ENCODE data around the gene PTPN2. TPM values are rescaled to one million over a fixed set of nuclear protein-coding genes. Genes with fewer than 3 reads are reported as not detected.
"Not testable (repeated sequence)": the region's sequence is repeated elsewhere in the genome, so short reads cannot be mapped to it uniquely, and the experiment has no call there.

Gene PTPN2
- polyA plus RNA-seq, 4 donors = 41.5 to 64.5 (median 54.1) TPM

GRCh38 chr18:12895014-12895413, 11.0 kb upstream of the PTPN2 start:
- no peak for DNase-seq (ENCODE audit: low read depth in 4 of 4, low spot score in 2 of 4)

GRCh38 chr18:12891561-12891960, 7.5 kb upstream of the PTPN2 start:
- DNase-seq (ENCODE audit: low read depth in 4 of 4, low spot score in 2 of 4) = no peak

GRCh38 chr18:12890964-12891363, 6.9 kb upstream of the PTPN2 start:
- no peak for DNase-seq (ENCODE audit: low read depth in 4 of 4, low spot score in 2 of 4)

- DNase-seq (ENCODE audit: low read depth in 4 of 4, low spot score in 2 of 4) = no peak
Observed at GRCh38 chr18:12886498-12887126, 2.6 kb upstream of the PTPN2 start.

- DNase-seq (ENCODE audit: low read depth in 4 of 4, low spot score in 2 of 4) = no peak
Observed at GRCh38 chr18:12885500-12885899, 1.5 kb upstream of the PTPN2 start.

GRCh38 chr18:12884406-12885323, 628 bp upstream of the PTPN2 start:
- DNase-seq (ENCODE audit: low read depth in 4 of 4, low spot score in 2 of 4) = peak in 1 of 4 donors; percentile 30

- no peak for DNase-seq (ENCODE audit: low read depth in 4 of 4, low spot score in 2 of 4)
Observed at GRCh38 chr18:12883372-12883683, 709 bp downstream of the PTPN2 start.

DNA sequence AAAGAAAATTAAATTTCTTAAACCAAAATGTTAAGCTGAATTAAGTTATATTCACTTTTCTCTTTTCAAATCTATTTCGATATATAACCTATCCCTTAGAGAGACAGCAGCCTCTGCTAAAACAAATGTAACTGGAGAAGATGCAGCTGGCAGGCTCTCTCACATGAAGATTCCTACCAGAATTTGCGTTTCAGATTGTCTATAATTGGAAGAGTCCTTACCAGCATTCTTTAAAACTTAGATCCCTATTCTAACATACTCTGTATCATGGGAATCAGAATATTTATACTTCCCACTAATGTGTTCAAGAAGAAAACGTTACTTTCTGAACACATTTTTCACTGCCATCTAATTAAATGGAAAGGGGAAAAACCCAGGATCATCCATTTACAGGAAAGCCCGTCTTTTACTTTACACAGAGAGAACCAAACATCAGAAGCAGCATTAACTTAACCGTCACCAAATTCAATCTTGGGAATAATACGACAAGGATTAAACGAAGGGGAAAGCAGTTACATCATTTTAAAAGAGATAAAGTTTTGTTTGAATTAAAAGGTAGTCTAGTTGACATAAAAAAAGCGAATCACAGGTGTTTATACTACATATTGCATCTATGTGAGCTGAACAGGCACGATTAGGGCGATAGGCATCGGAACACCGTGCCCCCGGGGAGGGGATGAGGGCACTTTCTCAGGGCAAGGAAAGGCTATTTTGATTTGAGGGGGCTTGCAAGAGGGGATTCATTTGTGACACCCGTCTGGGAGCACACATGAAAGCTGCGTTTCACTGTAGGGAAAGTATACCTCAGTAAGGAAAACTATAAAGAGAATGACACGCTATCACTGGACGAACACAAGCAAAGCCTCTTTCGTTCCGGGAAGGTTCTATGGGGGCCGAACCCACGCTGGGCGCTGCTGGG, 1.3 kb downstream of the PTPN2 start:
- peak in 2 of 4 donors; percentile 3 to 13 for DNase-seq (ENCODE audit: low read depth in 4 of 4, low spot score in 2 of 4)

- DNase-seq (ENCODE audit: low read depth in 4 of 4, low spot score in 2 of 4) = no peak
Observed at GRCh38 chr18:12880541-12880910, 3.5 kb downstream of the PTPN2 start.

DNA sequence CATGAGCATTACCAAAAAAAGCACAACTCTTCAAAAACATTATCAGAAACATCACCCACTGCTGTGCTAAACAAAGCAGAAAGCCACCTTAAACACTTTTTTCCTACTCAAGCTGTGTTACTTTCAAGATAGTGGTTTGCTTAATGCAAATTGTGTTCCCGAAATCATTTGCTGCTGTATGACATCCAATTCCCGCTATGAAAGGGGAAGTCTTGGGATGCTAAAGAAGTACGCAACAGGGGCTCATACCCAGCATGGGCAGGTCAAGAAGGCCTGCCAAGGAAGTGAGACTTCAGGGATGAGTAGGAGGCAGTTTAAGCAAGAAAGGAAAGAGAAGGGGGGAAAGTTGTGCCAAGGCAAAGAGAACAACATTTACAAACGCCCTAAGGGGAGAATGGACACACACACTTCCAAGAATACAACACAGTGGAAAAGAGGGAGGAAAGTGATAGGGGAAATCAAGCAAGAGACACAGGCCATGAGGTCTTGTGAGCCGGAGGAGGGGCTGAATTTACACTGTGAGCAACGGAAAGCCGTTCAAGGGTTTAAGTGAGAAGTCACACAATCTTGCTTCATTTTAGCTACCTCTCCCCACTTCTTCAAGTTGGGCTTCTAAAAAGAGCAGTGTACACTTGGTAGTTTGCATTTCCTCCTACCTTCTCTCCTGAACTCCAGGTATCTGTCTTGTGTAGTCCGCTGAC, 4.0 kb downstream of the PTPN2 start:
- no peak for DNase-seq (ENCODE audit: low read depth in 4 of 4, low spot score in 2 of 4)

GRCh38 chr18:12874992-12875391, 9.0 kb downstream of the PTPN2 start:
- DNase-seq (ENCODE audit: low read depth in 4 of 4, low spot score in 2 of 4) = not testable (repeated sequence)

DNA sequence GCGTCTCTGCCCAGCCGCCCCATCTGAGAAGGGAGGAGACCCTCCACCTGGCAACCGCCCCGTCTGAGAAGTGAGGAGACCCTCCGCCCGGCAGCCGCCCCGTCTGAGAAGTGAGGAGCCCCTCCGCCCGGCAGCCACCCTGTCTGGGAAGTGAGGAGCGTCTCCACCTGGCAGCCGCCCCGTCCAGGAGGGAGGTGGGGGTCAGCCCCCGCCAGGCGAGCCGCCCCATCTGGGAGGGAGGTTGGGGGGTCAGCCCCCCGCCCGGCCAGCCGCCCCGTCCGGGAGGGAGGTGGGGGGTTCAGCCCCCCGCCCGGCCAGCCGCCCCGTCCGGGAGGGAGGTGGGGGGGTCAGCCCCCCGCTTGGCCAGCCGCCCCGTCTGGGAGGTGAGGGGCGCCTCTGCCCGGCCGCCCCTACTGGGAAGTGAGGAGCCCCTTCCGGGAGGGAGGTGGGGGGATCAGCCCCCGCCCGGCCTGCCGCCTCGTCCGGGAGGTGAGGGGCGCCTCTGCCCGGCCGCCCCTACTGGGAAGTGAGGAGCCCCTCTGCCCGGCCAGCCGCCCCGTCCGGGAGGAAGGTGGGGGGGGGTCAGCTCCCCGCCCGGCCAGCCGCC, 10.0 kb downstream of the PTPN2 start:
- DNase-seq (ENCODE audit: low read depth in 4 of 4, low spot score in 2 of 4) = not testable (repeated sequence)

DNA sequence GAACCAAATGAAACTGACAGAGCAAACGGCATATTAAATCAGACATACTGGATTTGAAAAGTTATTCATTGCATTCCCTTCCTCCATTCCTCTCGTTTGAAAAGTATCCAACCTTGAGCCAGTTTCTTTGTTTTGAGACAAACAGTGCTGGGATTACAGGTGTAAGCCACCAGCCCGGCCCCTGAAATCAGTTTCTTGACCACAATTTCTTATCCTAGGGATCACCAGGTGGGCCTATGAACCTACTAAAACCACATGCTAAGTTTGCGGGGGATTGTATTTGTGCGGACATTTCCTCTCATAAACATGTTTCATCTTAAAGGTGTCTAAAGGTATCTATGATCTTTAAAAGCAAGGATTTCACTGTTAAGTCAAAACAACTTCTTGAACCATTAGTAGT, 11.6 kb downstream of the PTPN2 start:
- no peak for DNase-seq (ENCODE audit: low read depth in 4 of 4, low spot score in 2 of 4)

- DNase-seq (ENCODE audit: low read depth in 4 of 4, low spot score in 2 of 4) = no peak
Observed at GRCh38 chr18:12868576-12868975, 15.5 kb downstream of the PTPN2 start.

GRCh38 chr18:12867441-12868123, 16.5 kb downstream of the PTPN2 start:
- DNase-seq (ENCODE audit: low read depth in 4 of 4, low spot score in 2 of 4) = no peak

DNA sequence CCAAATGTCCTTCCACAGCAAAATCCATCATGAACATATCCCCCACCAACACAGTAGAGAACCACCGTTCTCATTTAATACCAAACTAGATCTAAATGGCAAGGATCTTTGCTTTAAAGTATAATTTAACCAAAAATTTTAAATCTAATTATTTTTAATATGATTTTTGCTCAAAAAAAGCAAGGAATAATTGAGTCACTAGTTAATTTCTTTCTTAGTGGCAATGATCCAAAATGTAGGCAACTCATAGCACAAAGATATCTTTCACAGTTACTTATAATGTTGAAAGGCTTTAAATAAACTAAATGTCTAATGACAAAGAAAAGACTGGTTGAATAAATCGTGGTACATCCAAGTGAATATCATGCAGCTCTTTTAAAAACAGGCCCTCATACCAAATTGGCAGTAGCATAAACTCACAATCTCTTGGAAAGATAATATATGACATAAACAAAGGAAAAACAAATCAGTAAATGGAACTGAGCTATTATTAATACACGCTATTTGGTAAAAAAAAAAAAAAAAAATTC, 20.3 kb downstream of the PTPN2 start:
- DNase-seq (ENCODE audit: low read depth in 4 of 4, low spot score in 2 of 4) = no peak

DNA sequence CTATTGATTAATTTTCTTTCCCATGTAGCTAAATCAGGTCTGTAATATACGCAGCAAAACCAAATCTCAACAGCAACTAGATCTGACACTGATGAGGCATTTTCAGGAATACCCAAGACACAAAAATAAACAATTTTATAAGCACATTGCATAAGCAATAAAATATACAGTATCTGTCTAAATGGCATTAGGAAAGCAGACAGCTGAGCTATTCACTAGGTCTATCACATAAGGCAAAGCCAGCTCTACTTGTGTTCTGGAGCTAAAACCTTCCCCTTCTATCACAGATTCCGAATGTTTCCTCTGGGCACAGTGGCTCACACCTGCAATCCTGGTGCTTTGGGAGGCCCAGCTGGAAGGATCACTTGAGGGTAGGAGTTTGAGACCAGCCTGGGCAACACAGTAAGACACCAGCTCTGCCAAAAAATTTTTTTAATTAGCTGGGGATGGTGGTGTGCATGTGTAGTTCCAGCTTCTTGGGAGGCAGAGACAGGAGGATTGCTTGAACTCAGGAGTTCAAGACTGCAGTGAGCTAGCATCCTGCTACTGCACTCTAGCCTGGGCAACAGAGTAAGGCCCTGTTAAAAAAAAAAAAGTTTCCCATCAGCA, 21.1 kb downstream of the PTPN2 start:
- DNase-seq (ENCODE audit: low read depth in 4 of 4, low spot score in 2 of 4) = no peak

- no peak for DNase-seq (ENCODE audit: low read depth in 4 of 4, low spot score in 2 of 4)
Observed at GRCh38 chr18:12862467-12862866, 21.6 kb downstream of the PTPN2 start.

DNA sequence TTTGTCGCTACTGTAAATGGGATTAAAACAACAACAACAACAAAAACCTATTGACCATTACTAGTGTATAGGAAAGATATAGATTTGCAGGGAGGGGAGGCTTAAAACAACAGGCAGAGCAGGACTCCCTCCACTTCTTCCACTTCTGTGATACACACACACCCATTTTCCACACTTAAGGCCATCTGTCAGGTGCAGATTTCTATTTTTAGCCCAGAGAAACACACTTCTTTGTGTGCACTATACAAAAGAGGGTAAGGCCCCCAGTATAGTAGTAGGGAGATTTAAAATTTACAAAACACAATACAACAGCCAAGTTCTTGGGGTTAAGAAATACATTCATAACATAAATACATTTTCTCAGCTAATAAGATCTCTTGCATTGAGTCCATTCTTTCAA, 22.4 kb downstream of the PTPN2 start:
- no peak for DNase-seq (ENCODE audit: low read depth in 4 of 4, low spot score in 2 of 4)
